Endothelial cell of umbilical vein (primary cell): ENCODE data around the gene HEXIM1. TPM values are rescaled to one million over a fixed set of nuclear protein-coding genes. Genes with fewer than 3 reads are reported as not detected.

Experiments
- BruUV-seq: library from RNA; stranded (reverse); fragments of 400-500 nt; replicated peaks from 2 replicates; lab custom pipeline; 2021; lab: Mats Ljungman, UMichigan
- CTCF ChIA-PET: fragments of 300-600, 350-600 bp; sonication (Branson Sonifier 250); formaldehyde crosslinking; loops from one replicate; lab custom pipeline; 2021; ENCODE audit warnings: antibody characterized with exemption, inconsistent platforms; lab: Charles Lee
- POLR2A ChIA-PET: fragments of 300-600, 350-600 bp; sonication (Branson Sonifier 250); formaldehyde crosslinking; loops from one replicate; lab custom pipeline; 2021; ENCODE audit warnings: antibody characterized with exemption, inconsistent platforms; lab: Charles Lee
- DNase-seq: peaks from one replicate; pipeline ENCODE4 v3.0.0-alpha.2; 2011; ENCODE audit warnings: low read depth, low spot score
- FAIRE-seq: peaks from 2 replicates; lab custom pipeline; 2011; peaks lifted over from hg19 to GRCh38; lab: Jason Lieb, UNC
- H2AFZ ChIP-seq: 2 replicates; pipeline ENCODE4 v1.6.0; 2012; ENCODE audit warnings: low read depth, low read length, control low read depth, inconsistent platforms
- H3K27ac ChIP-seq: 2 replicates; pipeline ENCODE4 v1.5.1; 2011; ENCODE audit warnings: low read depth, mild to moderate bottlenecking, control low read depth, low read length, moderate library complexity; ENCODE audit not compliant: insufficient read depth
- H3K27me3 ChIP-seq, 2 experiments: 2 replicates each; pipeline versions ENCODE4 v1.6.0 to v1.6.1; 2011; ENCODE audit warnings: low read length in 2 of 2, mixed read lengths in 1 of 2; ENCODE audit not compliant: control insufficient read depth in 2 of 2, insufficient read depth in 2 of 2
- H3K36me3 ChIP-seq, 2 experiments: 2 replicates in 1 of 2; 3 replicates in 1 of 2; pipeline ENCODE4 v1.5.1; 2011; ENCODE audit warnings: low read length in 2 of 2, mild to moderate bottlenecking in 1 of 2, moderate library complexity in 1 of 2; ENCODE audit not compliant: control insufficient read depth in 2 of 2, insufficient read depth in 2 of 2; ENCODE audit errors: extremely low read depth in 1 of 2
- H3K4me1 ChIP-seq: 3 replicates; pipeline ENCODE4 v1.5.1; 2011; ENCODE audit warnings: mild to moderate bottlenecking, low read length; ENCODE audit not compliant: control insufficient read depth, insufficient read depth; ENCODE audit errors: extremely low read depth
- H3K4me2 ChIP-seq: 2 replicates; pipeline ENCODE4 v1.6.1; 2011; ENCODE audit warnings: low read length, control low read depth, mixed read lengths; ENCODE audit not compliant: insufficient read depth
- H3K4me3 ChIP-seq, 3 experiments: fragments of 200-600 bp in 1 of 3; sonication (generic), shearing (Covaris generic) in 1 of 3; replicated peaks in 1 of 3; 2 replicates each; pipeline ENCODE4 v1.5.1; 2011 to 2016; ENCODE audit warnings: control low read depth in 3 of 3, low read length in 3 of 3, mild to moderate bottlenecking in 2 of 3, inconsistent platforms in 1 of 3, low read depth in 1 of 3, moderate library complexity in 1 of 3; ENCODE audit not compliant: insufficient read depth in 1 of 3
- H3K79me2 ChIP-seq: 2 replicates; pipeline ENCODE4 v1.6.0; 2012; ENCODE audit warnings: low read length, inconsistent platforms; ENCODE audit not compliant: control insufficient read depth, insufficient read depth
- H3K9ac ChIP-seq: replicated peaks from 2 replicates; pipeline ENCODE3; 2011; ENCODE audit warnings: low read length, control low read depth; ENCODE audit not compliant: insufficient read depth; ENCODE audit errors: extremely low read depth
- H3K9me1 ChIP-seq: replicated peaks from 3 replicates; pipeline ENCODE4 v1.6.0; 2011; ENCODE audit warnings: mild to moderate bottlenecking, low read length; ENCODE audit not compliant: control insufficient read depth, insufficient read depth; ENCODE audit errors: extremely low read depth
- H3K9me3 ChIP-seq: replicated peaks from 2 replicates; pipeline ENCODE4 v1.5.1; 2012; ENCODE audit warnings: low read length, inconsistent platforms; ENCODE audit not compliant: control insufficient read depth, insufficient read depth
- H4K20me1 ChIP-seq: replicated peaks from 2 replicates; pipeline ENCODE3; 2011; ENCODE audit warnings: mild to moderate bottlenecking, low read length; ENCODE audit not compliant: control insufficient read depth, insufficient read depth; ENCODE audit errors: extremely low read depth
- EZH2 ChIP-seq: IDR thresholded peaks from 2 replicates; pipeline ENCODE4 v1.6.1; 2012; ENCODE audit warnings: borderline replicate concordance, low read depth, mild to moderate bottlenecking, moderate library complexity, low read length, inconsistent platforms; ENCODE audit not compliant: severe bottlenecking
- FOS ChIP-seq: IDR thresholded peaks from 2 replicates; pipeline ENCODE4 v1.6.1; 2011; ENCODE audit warnings: mild to moderate bottlenecking, low read length, moderate library complexity, borderline replicate concordance; ENCODE audit not compliant: insufficient read depth
- GATA2 ChIP-seq: IDR thresholded peaks from 2 replicates; pipeline ENCODE4 v1.7.0; 2011; ENCODE audit warnings: low read depth, mild to moderate bottlenecking, moderate library complexity, mixed read lengths, low read length; ENCODE audit not compliant: insufficient read length, insufficient read depth
- JUN ChIP-seq: IDR thresholded peaks from 2 replicates; pipeline ENCODE4 v1.6.1; 2011; ENCODE audit warnings: borderline replicate concordance, low read depth; ENCODE audit not compliant: insufficient read length, insufficient read depth
- MYC ChIP-seq: IDR thresholded peaks from one replicate; pipeline ENCODE4 v1.6.1; 2011; ENCODE audit warnings: mild to moderate bottlenecking, low read depth, low read length
- POLR2A ChIP-seq: IDR thresholded peaks from 2 replicates; pipeline ENCODE4 v1.6.1; 2012; ENCODE audit warnings: low read depth, mild to moderate bottlenecking, control low read depth, low read length
- POLR2AphosphoS5 ChIP-seq: IDR thresholded peaks from 2 replicates; pipeline ENCODE4 v1.6.1; 2012; ENCODE audit warnings: low read depth, mild to moderate bottlenecking, control low read depth, low read length, moderate library complexity; ENCODE audit not compliant: insufficient read depth
- dilution Hi-C: fragments of 300-500 bp; cut with MboI; formaldehyde crosslinking; loops from one replicate; pipeline ENCODE4 v1.15.0; 2019; ENCODE audit warnings: low sequenced_read_pairs; ENCODE audit not compliant: extremely low pct_ligation_motif_present
- intact Hi-C: fragments of 100-400 bp; cut with micrococcal nuclease; formaldehyde crosslinking; loops from one replicate; pipeline ENCODE4 v1.10.0; 2022
- polyA plus RNA-seq, 4 experiments: library from polyadenylated mRNA; depleted of rRNA in 3 of 4; stranded (reverse) in 3 of 4; unstranded in 1 of 4; fragments of >200 nt; gene quantifications; 2 replicates each; pipeline versions ENCODE4 v1.2.1 to v1.2.3, GENCODE V29; 2011 to 2012; ENCODE audit warnings: missing spikeins in 1 of 4
- total RNA-seq: library from RNA; stranded (reverse); gene quantifications from 2 replicates; pipeline ENCODE4 v1.2.3, GENCODE V29; 2021
- TF ChIP-seq, protein P1 (sequence below), 2 donors: IDR thresholded peaks; 1 replicate in 1 of 2; 2 replicates in 1 of 2; pipeline ENCODE4 v1.5.1; 2011; ENCODE audit warnings: low read length in 2 of 2, mild to moderate bottlenecking in 2 of 2, moderate library complexity in 2 of 2, control low read depth in 1 of 2, inconsistent platforms in 1 of 2, low read depth in 1 of 2; ENCODE audit not compliant: insufficient read depth in 1 of 2; ENCODE audit errors: extremely low read depth in 1 of 2
- TF ChIP-seq, protein P2 (sequence below): IDR thresholded peaks from 2 replicates; pipeline ENCODE4 v1.6.1; 2011; ENCODE audit not compliant: insufficient read depth, insufficient read length

The HEXIM1 gene
- total and polyA plus RNA-seq, 2 donors (not counting 3 experiments of a cell fraction or from before 2014, with no cell fraction given) = 7.0 to 20.0 TPM

DNA sequence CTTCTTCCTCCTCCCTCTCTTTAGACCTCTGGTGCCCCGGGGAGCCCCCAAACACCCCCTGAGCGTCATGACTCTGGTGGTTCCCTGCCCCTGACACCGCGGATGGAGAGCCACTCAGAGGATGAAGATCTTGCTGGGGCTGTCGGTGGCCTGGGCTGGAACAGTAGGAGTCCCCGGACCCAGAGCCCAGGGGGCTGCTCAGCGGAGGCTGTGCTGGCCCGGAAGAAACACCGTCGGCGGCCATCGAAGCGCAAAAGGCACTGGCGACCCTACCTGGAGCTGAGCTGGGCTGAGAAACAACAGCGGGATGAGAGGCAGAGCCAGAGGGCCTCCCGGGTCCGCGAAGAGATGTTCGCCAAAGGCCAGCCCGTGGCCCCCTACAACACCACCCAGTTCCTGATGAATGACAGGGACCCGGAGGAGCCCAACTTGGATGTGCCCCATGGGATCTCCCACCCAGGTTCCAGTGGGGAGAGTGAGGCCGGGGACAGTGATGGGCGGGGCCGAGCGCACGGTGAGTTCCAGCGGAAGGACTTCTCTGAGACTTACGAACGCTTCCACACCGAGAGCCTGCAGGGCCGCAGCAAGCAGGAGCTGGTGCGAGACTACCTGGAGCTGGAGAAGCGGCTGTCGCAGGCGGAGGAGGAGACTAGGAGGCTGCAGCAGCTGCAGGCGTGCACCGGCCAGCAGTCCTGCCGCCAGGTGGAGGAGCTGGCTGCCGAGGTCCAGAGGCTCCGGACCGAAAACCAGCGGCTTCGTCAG lies 20.9 kb downstream of the HEXIM1 start:
- Histone ChIP-seq H3K9me1 (no peaks in the 10 kb centered on the region), H2AFZ (no peak overlapping the region), H3K27me3 (no peaks in the 10 kb centered on the region), H3K9me3 (no peaks in the 10 kb centered on the region), H3K4me1 (peaks cover 14% of the 10 kb centered on the region), H3K9ac (no peak overlapping the region), H3K36me3 (no peaks in the 10 kb centered on the region), H3K79me2 (no peaks in the 10 kb centered on the region), H3K4me3 (no peak overlapping the region), H3K27ac (no peak overlapping the region), H4K20me1 (no peaks in the 10 kb centered on the region), H3K4me2 (no peak overlapping the region)
- ChIA-PET POLR2A (interaction anchor here (0.7 kb wide), 1 partner anchor 8 kb away, joined by 3 read pairs; the partner anchor contains the start of gene HEXIM2), CTCF (no interaction called here)
- FAIRE-seq (no peak), DNase-seq (no peak)
- no TSS peak for BruUV-seq
- intact Hi-C loops = no loop called here
- dilution Hi-C loops = no loop called here
- no peak for TF ChIP-seq FOS
- no peak for TF ChIP-seq POLR2A
- no peak for TF ChIP-seq EZH2
- TF ChIP-seq, protein P1, sequence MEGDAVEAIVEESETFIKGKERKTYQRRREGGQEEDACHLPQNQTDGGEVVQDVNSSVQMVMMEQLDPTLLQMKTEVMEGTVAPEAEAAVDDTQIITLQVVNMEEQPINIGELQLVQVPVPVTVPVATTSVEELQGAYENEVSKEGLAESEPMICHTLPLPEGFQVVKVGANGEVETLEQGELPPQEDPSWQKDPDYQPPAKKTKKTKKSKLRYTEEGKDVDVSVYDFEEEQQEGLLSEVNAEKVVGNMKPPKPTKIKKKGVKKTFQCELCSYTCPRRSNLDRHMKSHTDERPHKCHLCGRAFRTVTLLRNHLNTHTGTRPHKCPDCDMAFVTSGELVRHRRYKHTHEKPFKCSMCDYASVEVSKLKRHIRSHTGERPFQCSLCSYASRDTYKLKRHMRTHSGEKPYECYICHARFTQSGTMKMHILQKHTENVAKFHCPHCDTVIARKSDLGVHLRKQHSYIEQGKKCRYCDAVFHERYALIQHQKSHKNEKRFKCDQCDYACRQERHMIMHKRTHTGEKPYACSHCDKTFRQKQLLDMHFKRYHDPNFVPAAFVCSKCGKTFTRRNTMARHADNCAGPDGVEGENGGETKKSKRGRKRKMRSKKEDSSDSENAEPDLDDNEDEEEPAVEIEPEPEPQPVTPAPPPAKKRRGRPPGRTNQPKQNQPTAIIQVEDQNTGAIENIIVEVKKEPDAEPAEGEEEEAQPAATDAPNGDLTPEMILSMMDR (IDR thresholded peaks at IDR 0.05; ENCODE audit: extremely low read depth in 1 of 2, insufficient read depth in 1 of 2, low read depth in 1 of 2, low read length in 2 of 2) = no peak
- TF ChIP-seq, protein P2, sequence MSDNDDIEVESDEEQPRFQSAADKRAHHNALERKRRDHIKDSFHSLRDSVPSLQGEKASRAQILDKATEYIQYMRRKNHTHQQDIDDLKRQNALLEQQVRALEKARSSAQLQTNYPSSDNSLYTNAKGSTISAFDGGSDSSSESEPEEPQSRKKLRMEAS = no peak
- TF ChIP-seq GATA2 = no peak
- no peak for TF ChIP-seq JUN
- TF ChIP-seq MYC = no peak
- TF ChIP-seq POLR2AphosphoS5 = no peak
